Activated T-cell treated with anti-CD3 and anti-CD28 coated beads, Interleukin-2, amount 50 U/mL, for 4 hours (primary cell): ENCODE results near the gene GLYAT. TPM values are rescaled to one million over a fixed set of nuclear protein-coding genes. Genes with fewer than 3 reads are reported as not detected.
"Not testable (repeated sequence)": the region's sequence is repeated elsewhere in the genome, so short reads cannot be mapped to it uniquely, and the experiment has no call there.

Experiments used
- ATAC-seq, 2 donors: fragments of 200-7000 bp; cut with Tn5 transposase; one replicate each; pipeline ENCODE4 v1.10.0; 2021
- DNase-seq: peaks from one replicate; pipeline ENCODE4 v3.0.0-alpha.2; 2020
- H3K27me3 Mint-ChIP-seq: one replicate; pipeline ENCODE4 v1.8.0; 2021; ENCODE audit warnings: low read depth, mixed read lengths
- H3K36me3 Mint-ChIP-seq: one replicate; pipeline ENCODE4 v1.8.0; 2022; ENCODE audit warnings: mixed read lengths; ENCODE audit not compliant: insufficient read depth
- H3K4me1 Mint-ChIP-seq: one replicate; pipeline ENCODE4 v1.8.0; 2021; ENCODE audit warnings: low read depth, mixed read lengths
- H3K4me3 Mint-ChIP-seq: one replicate; pipeline ENCODE4 v1.8.0; 2021; ENCODE audit warnings: mild to moderate bottlenecking, moderate library complexity, mixed read lengths
- H3K9me3 Mint-ChIP-seq: one replicate; pipeline ENCODE4 v1.8.0; 2021; ENCODE audit warnings: mixed read lengths
- total RNA-seq, 3 donors: library from RNA; stranded (reverse); gene quantifications; one replicate each; pipeline ENCODE4 v1.2.1, GENCODE V29; 2021

The GLYAT gene
- total RNA-seq, 3 donors from 2014 or later: not detected

- H3K27me3 Mint-ChIP-seq: peaks cover 2% of the 10 kb centered on the region
- no peak overlapping the region for H3K4me3 Mint-ChIP-seq
- no peak for DNase-seq
- H3K9me3 Mint-ChIP-seq: no peaks in the 10 kb centered on the region
- ATAC-seq: no peak
- peaks cover 33% of the 10 kb centered on the region for H3K4me1 Mint-ChIP-seq
- H3K36me3 Mint-ChIP-seq: no peaks in the 10 kb centered on the region
Observed at GRCh38 chr11:58730507-58731089, 1.1 kb downstream of the GLYAT start.

- no peaks in the 10 kb centered on the region for H3K9me3 Mint-ChIP-seq
- ATAC-seq (no peak), DNase-seq (no peak)
- no peaks in the 10 kb centered on the region for H3K36me3 Mint-ChIP-seq
- H3K4me1 Mint-ChIP-seq: peaks cover 38% of the 10 kb centered on the region
- H3K27me3 Mint-ChIP-seq: no peaks in the 10 kb centered on the region
- H3K4me3 Mint-ChIP-seq: peak overlapping the region; percentile 16
Observed at GRCh38 chr11:58727415-58727797, 4.3 kb downstream of the GLYAT start.

GRCh38 chr11:58726737-58727414 is 4.9 kb downstream of the GLYAT start:
- ATAC-seq (no peak), DNase-seq (no peak)
- Mint-ChIP-seq H3K27me3 (no peaks in the 10 kb centered on the region), H3K36me3 (no peaks in the 10 kb centered on the region), H3K4me3 (peak overlapping the region; percentile 16), H3K4me1 (peaks cover 38% of the 10 kb centered on the region), H3K9me3 (no peaks in the 10 kb centered on the region)

DNA sequence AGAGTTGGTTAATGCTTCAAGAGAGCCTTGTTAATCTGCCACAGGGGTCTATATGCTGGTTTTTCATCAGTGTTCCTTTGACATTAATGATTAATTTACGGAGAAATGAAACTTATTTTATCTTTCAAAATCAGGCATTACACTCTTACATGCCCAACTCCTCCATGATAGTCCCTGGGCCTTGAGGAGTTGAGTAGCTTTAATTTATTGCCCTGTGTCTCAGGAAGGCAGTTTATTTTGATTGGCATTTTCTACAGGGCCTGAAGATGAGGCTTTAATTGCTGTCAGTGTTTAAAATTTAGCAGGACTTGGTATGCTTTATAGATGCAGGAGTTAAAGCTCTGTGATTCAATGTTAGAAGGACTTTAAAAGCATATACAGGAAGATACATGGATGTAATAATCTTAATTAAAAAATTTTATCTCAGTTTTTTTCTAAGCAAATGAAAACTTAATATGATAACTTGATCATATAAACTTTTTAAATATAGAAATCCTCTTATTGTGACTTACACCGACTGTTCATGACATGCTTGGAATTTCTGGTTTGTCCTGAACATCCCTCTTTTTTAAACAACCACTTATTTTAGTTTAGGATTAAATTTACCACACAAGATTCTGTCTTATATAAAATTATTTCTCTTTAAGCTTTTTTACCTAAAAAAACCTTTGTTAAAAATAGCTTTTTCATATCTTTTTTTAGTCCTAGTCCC is 12.2 kb downstream of the GLYAT start:
- Mint-ChIP-seq H3K9me3 (no peaks in the 10 kb centered on the region), H3K4me1 (no peaks in the 10 kb centered on the region), H3K4me3 (no peak overlapping the region), H3K27me3 (no peaks in the 10 kb centered on the region), H3K36me3 (peaks cover 2% of the 10 kb centered on the region)
- ATAC-seq: no peak
- DNase-seq: no peak

DNA sequence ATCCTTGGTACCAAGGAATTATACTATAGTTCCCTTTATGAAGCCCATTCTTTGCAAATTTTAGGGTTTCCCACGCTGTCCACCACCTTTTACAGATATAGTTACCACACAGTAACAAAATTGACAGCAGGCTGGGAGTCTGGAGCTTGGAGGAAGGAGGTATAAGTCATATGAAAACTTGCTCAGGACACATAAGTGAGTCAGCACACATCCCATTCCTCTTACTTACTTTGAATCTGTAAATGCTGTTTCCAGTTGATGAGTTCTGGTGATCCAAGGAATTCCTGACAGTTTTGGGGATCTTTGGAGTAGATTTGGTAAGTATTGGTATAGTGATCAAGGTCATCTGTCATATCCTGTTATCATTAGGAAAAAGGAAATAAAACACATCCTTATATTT is 19.2 kb downstream of the GLYAT start:
- Mint-ChIP-seq H3K36me3 (no peaks in the 10 kb centered on the region), H3K9me3 (peaks cover under 1% of the 10 kb centered on the region), H3K4me1 (no peaks in the 10 kb centered on the region), H3K4me3 (no peak overlapping the region), H3K27me3 (no peaks in the 10 kb centered on the region)
- no peak for DNase-seq
- ATAC-seq: no peak

GRCh38 chr11:58711832-58712231 is 19.9 kb downstream of the GLYAT start:
- DNase-seq (no peak), ATAC-seq (no peak)
- no peaks in the 10 kb centered on the region for H3K27me3 Mint-ChIP-seq
- no peaks in the 10 kb centered on the region for H3K36me3 Mint-ChIP-seq
- H3K4me1 Mint-ChIP-seq: no peaks in the 10 kb centered on the region
- peaks cover 4% of the 10 kb centered on the region for H3K9me3 Mint-ChIP-seq
- H3K4me3 Mint-ChIP-seq: no peak overlapping the region

DNA sequence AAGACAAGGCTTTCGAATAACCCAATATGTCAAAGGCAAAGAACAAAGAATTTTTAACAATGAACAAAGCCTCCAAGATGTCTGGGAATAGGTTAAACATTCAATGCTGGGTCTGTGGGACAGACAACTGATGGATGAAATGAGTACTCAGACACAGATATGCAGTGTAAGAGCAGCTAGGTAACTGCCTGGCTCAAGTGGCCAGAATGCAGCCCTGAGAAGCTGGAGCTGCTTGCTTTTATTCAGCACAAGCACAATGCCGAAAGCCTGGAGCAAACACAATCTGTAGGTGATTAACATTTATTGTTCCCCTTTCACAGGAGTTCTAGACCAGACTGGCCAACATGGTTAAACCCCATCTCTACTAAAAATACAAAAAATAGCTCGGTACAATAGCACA is 24.0 kb downstream of the GLYAT start:
- H3K36me3 Mint-ChIP-seq: no peaks in the 10 kb centered on the region
- peaks cover 15% of the 10 kb centered on the region for H3K9me3 Mint-ChIP-seq
- no peak overlapping the region for H3K4me3 Mint-ChIP-seq
- no peak for DNase-seq
- ATAC-seq: no peak
- no peaks in the 10 kb centered on the region for H3K27me3 Mint-ChIP-seq
- no peaks in the 10 kb centered on the region for H3K4me1 Mint-ChIP-seq

GRCh38 chr11:58696825-58697224 is 34.9 kb downstream of the GLYAT start:
- not testable (repeated sequence) for H3K9me3 Mint-ChIP-seq, DNase-seq, H3K27me3 Mint-ChIP-seq

DNA sequence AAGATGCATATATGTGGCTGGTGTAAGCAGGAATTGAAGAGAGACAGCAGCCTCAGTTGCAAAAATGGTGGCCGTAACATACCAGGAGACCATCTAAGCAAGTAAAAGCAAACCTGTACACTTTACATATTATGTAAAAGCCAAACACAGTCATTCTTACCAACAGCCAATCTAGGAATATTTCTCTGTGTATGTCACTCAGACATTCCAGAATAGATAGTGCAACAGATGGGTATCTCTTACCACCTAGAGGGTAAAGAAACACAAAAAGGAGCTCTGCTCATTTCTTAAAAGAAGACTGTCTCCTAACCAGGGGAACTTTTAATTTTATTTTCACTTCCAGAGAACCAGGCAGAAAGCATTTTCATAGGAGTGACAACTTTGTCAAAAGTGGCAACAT is 38.7 kb downstream of the GLYAT start:
- ATAC-seq: no peak
- Mint-ChIP-seq H3K36me3 (no peaks in the 10 kb centered on the region), H3K4me1 (no peaks in the 10 kb centered on the region), H3K4me3 (no peak overlapping the region), H3K9me3 (no peaks in the 10 kb centered on the region), H3K27me3 (no peaks in the 10 kb centered on the region)
- no peak for DNase-seq

More at GRCh38 chr11:58696825-58697224, 34.9 kb downstream of the GLYAT start:
- not testable (repeated sequence) for H3K4me3 Mint-ChIP-seq, H3K4me1 Mint-ChIP-seq, H3K36me3 Mint-ChIP-seq, ATAC-seq

DNA sequence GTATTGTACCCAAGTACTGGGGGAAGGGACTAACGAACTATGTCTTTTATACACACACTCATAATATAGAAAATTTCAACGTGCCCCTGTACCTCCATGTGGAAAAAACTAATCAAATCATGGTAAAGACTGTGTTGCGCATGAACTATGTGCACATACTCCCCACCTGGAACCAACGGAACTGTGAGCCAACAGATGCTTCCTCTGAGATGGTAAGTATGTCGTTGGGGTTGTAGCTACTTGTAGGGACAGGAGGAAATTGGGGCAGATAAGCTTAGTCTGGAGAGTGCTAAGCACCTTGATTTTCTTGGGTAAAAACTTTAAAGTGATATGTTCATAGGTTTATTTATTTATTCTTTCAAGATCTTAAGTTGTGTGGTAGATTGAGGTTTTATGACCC is 40.1 kb downstream of the GLYAT start:
- no peaks in the 10 kb centered on the region for H3K9me3 Mint-ChIP-seq
- DNase-seq: no peak
- H3K36me3 Mint-ChIP-seq: no peaks in the 10 kb centered on the region
- H3K27me3 Mint-ChIP-seq: no peaks in the 10 kb centered on the region
- H3K4me3 Mint-ChIP-seq: no peak overlapping the region
- no peaks in the 10 kb centered on the region for H3K4me1 Mint-ChIP-seq
- no peak for ATAC-seq

DNA sequence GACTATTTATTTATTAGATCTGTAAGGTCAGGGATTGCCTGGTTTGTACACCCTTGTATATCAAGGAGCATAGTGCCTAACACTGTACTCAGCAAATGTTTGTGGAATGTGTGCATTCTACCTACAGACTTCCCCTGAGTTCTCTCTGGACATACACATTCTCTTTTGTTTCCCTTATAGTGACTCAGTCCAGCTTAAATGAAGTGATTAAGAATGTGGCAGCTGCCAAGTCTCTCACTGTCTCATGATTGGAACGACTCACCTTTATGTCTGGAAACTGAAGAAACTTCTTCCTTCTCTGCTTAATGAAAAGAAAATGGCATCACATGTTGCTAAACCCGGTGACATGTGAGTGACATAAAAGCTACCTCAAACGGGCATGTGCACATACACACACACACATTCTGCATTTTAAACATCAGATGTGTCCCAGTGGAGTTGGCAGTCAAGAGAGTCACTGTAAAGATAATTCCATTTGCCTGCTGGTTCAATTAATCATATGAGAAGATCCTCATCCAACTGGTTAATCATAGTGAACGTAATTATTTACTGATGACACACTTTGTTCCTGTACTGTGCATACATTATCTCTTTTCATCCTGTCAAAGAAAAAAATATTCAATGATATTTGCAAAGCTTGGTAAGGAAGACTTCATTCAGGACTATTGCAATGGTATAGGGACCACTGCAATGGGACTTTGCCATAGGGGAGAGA is 42.8 kb downstream of the GLYAT start:
- Mint-ChIP-seq H3K36me3 (no peaks in the 10 kb centered on the region), H3K9me3 (no peaks in the 10 kb centered on the region), H3K4me3 (no peak overlapping the region), H3K4me1 (peaks cover 3% of the 10 kb centered on the region), H3K27me3 (no peaks in the 10 kb centered on the region)
- DNase-seq: no peak
- ATAC-seq: peak in 1 of 2 donors; percentile 53

DNA sequence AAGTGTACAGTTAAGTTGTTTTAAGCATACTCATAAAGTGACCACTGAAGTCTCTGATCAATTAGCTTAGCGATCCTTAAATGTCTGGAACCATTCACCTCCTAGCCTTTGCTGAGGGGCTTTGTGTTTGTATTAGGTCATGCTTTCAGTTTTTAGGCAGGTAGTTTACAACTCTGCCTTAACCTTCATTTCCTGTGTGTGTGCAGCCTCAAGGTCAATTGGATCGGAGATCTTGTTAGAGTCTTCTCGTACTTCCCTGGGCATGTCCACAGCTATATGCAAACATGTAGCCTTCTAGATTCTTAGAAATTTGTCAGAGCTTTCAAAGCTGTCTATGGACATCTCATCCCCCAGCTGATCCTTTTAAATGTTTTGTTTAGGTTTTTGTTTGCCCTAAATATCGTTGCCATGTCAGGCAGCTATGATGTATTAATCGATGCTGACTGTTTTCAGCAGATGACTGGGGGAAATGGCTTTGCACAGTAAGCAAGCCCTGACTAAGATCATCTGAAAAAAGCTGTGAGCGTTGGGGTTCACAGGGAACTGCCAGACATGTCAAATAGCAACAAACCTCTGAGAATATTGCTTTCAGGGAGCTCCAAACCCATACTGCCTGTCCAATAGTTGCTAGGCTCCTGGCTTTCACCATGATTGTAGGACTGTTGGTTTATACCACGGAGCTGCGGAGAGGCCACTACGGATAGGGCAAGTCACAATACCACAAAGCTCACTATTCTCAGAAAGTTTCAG is 45.6 kb downstream of the GLYAT start:
- peaks cover 4% of the 10 kb centered on the region for H3K27me3 Mint-ChIP-seq
- peaks cover 4% of the 10 kb centered on the region for H3K9me3 Mint-ChIP-seq
- H3K4me3 Mint-ChIP-seq: peak overlapping the region; percentile 19
- ATAC-seq: peak; percentile 52 to 67
- no peak for DNase-seq
- no peaks in the 10 kb centered on the region for H3K36me3 Mint-ChIP-seq
- H3K4me1 Mint-ChIP-seq: peaks cover 3% of the 10 kb centered on the region

- DNase-seq, ATAC-seq, H3K4me1 Mint-ChIP-seq, H3K27me3 Mint-ChIP-seq, H3K9me3 Mint-ChIP-seq, H3K4me3 Mint-ChIP-seq, H3K36me3 Mint-ChIP-seq: not testable (repeated sequence)
Observed at GRCh38 chr11:58682660-58683059, 49.1 kb downstream of the GLYAT start.

GRCh38 chr11:58677536-58677935 is 54.2 kb downstream of the GLYAT start:
- H3K4me3 Mint-ChIP-seq, H3K36me3 Mint-ChIP-seq, DNase-seq, H3K4me1 Mint-ChIP-seq, H3K27me3 Mint-ChIP-seq, ATAC-seq, H3K9me3 Mint-ChIP-seq: not testable (repeated sequence)
